Measurements from ENCODE around the gene PPM1H. TPM values are rescaled to one million over a fixed set of nuclear protein-coding genes. Genes with fewer than 3 reads are reported as not detected.
A peak's percentile ranks its signal among the peaks of the same experiment; 100 is the strongest.

The PPM1H gene
- total RNA-seq, 1 experiment from 2014 or later: 37.1 TPM

DNA sequence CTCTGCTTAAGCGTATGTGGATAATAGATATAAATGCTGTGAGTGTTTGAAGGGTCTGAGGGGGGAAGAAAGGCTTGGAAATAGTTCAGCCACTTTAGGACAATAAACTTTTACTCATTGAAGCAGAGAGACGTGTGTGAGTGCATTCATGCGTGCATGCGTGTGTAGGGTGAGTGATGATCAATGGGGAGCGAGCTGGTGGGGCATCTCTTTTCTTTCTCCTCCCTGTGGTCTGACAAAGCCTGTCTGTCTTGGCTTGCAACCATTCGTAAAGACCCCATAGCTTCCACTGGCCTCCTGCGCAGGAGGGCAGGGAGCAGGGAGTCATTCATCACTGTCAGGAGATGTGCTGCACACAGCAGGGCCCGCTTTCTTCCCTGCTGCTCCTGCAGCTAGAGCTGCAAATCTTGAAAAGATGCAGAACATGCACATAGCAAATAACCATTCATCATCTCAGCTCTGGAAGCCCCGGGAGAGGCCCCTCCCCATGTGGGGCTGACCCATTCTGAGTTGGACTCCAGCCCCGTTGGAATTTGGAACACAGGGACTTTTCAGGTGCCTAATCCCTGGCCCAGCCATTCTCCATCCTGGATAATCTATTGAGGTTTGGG, 223.2 kb downstream of the PPM1H start:
- POLR2A ChIA-PET: no interaction called here
- CTCF ChIA-PET: interaction anchor here (0.6 kb wide), 1 partner anchor 1004 kb away, joined by 3 read pairs; no protein-coding TSS in a partner anchor
- Mint-ChIP-seq H3K27ac (peak overlapping the region; percentile 76; the same call in 1 of the 2 replicates), H3K9me3 (no peaks in the 10 kb centered on the region), H3K36me3 (0 out of 2 replicates have a peak, but pooled peaks cover 7% of the 10 kb centered on the region), H3K27me3 (ENCODE audit: low read depth) (no peaks in the 10 kb centered on the region), H3K4me3 (no peak overlapping the region), H3K4me1 (peaks cover 39% of the 10 kb centered on the region)
- no peak for DNase-seq (ENCODE audit: low spot score)
- ATAC-seq: no peak
- TF ChIP-seq HMGA2 (CRISPR knock-in tag; IDR thresholded peaks at IDR 0.05) (0 out of 2 replicates have a peak, but pooled peaks have one; percentile 32), CREB1 (CRISPR knock-in tag; IDR thresholded peaks at IDR 0.05) (no peak)

DNA sequence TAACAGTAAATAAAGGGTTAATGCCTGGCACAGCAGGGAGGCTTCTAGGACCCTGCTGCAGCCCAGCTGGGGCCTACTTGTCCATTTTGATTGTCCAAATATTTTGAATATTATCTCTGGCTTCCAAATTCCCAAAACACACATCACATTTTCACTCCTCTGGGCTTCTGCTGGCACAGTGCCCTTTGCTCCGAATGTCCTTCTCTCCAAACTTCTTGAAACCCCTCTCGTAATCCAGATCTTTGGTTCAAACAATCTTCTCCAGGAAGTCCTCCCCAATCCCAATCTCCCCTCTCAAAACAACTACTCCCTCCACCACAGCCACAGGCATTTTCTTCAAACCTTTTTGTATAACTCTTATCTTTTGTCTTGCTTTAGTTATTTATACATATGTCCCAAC, 225.6 kb downstream of the PPM1H start:
- peak overlapping the region; percentile 38 for H3K27ac Mint-ChIP-seq
- peaks cover 43% of the 10 kb centered on the region for H3K4me1 Mint-ChIP-seq
- CTCF ChIA-PET: no interaction called here
- no peaks in the 10 kb centered on the region for H3K9me3 Mint-ChIP-seq
- ATAC-seq: no peak
- no peak for TF ChIP-seq PRRX2 (CRISPR knock-in tag; IDR thresholded peaks at IDR 0.05)
- no peak for TF ChIP-seq ZNF396 (CRISPR knock-in tag; IDR thresholded peaks at IDR 0.05; ENCODE audit: borderline replicate concordance)
- TF ChIP-seq, protein P1, sequence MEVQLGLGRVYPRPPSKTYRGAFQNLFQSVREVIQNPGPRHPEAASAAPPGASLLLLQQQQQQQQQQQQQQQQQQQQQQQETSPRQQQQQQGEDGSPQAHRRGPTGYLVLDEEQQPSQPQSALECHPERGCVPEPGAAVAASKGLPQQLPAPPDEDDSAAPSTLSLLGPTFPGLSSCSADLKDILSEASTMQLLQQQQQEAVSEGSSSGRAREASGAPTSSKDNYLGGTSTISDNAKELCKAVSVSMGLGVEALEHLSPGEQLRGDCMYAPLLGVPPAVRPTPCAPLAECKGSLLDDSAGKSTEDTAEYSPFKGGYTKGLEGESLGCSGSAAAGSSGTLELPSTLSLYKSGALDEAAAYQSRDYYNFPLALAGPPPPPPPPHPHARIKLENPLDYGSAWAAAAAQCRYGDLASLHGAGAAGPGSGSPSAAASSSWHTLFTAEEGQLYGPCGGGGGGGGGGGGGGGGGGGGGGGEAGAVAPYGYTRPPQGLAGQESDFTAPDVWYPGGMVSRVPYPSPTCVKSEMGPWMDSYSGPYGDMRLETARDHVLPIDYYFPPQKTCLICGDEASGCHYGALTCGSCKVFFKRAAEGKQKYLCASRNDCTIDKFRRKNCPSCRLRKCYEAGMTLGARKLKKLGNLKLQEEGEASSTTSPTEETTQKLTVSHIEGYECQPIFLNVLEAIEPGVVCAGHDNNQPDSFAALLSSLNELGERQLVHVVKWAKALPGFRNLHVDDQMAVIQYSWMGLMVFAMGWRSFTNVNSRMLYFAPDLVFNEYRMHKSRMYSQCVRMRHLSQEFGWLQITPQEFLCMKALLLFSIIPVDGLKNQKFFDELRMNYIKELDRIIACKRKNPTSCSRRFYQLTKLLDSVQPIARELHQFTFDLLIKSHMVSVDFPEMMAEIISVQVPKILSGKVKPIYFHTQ (CRISPR knock-in tag; IDR thresholded peaks at IDR 0.05): no peak
- no peaks in the 10 kb centered on the region for H3K27me3 Mint-ChIP-seq (ENCODE audit: low read depth)
- no peak for DNase-seq (ENCODE audit: low spot score)
- no peak overlapping the region for H3K4me3 Mint-ChIP-seq
- POLR2A ChIA-PET: no interaction called here
- 0 out of 2 replicates have a peak, but pooled peaks cover 7% of the 10 kb centered on the region for H3K36me3 Mint-ChIP-seq

DNA sequence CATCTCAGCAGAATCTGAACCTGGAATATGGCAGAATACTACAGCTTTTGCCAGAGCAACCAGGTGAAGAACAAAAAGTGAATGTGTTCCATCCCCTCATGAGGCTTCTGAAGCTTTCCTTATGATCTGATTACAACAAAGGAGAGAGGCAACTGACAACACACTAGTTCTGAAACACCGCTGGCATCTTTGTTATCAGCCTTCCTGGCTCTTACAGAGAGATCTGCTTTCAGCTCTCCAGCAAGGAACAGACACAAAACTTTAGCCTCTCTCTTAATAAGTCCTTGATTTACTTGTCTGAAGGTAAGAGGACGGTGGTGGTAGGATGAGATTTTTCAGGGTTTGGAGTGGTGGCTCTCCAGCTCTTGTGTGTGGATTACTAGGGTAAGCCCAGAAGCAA, 227.0 kb downstream of the PPM1H start:
- Mint-ChIP-seq H3K4me3 (no peak overlapping the region), H3K4me1 (peaks cover 54% of the 10 kb centered on the region), H3K9me3 (no peaks in the 10 kb centered on the region), H3K36me3 (0 out of 2 replicates have a peak, but pooled peaks cover 7% of the 10 kb centered on the region), H3K27ac (no peak overlapping the region), H3K27me3 (ENCODE audit: low read depth) (no peaks in the 10 kb centered on the region)
- DNase-seq (ENCODE audit: low spot score) (no peak), ATAC-seq (no peak)
- ChIA-PET POLR2A (no interaction called here), CTCF (interaction anchor here (1.0 to 1.3 kb wide), 2 partner anchors 76 to 126 kb away, joined by 3 to 4 read pairs; no protein-coding TSS in a partner anchor)
- TF ChIP-seq, protein P2, sequence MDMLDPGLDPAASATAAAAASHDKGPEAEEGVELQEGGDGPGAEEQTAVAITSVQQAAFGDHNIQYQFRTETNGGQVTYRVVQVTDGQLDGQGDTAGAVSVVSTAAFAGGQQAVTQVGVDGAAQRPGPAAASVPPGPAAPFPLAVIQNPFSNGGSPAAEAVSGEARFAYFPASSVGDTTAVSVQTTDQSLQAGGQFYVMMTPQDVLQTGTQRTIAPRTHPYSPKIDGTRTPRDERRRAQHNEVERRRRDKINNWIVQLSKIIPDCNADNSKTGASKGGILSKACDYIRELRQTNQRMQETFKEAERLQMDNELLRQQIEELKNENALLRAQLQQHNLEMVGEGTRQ (CRISPR knock-in tag; IDR thresholded peaks at IDR 0.05): no peak
- TF ChIP-seq, protein P3, sequence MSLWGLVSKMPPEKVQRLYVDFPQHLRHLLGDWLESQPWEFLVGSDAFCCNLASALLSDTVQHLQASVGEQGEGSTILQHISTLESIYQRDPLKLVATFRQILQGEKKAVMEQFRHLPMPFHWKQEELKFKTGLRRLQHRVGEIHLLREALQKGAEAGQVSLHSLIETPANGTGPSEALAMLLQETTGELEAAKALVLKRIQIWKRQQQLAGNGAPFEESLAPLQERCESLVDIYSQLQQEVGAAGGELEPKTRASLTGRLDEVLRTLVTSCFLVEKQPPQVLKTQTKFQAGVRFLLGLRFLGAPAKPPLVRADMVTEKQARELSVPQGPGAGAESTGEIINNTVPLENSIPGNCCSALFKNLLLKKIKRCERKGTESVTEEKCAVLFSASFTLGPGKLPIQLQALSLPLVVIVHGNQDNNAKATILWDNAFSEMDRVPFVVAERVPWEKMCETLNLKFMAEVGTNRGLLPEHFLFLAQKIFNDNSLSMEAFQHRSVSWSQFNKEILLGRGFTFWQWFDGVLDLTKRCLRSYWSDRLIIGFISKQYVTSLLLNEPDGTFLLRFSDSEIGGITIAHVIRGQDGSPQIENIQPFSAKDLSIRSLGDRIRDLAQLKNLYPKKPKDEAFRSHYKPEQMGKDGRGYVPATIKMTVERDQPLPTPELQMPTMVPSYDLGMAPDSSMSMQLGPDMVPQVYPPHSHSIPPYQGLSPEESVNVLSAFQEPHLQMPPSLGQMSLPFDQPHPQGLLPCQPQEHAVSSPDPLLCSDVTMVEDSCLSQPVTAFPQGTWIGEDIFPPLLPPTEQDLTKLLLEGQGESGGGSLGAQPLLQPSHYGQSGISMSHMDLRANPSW (CRISPR knock-in tag; conservative IDR thresholded peaks at IDR 0.05; ENCODE audit: low read depth): no peak
- TF ChIP-seq, protein P4, sequence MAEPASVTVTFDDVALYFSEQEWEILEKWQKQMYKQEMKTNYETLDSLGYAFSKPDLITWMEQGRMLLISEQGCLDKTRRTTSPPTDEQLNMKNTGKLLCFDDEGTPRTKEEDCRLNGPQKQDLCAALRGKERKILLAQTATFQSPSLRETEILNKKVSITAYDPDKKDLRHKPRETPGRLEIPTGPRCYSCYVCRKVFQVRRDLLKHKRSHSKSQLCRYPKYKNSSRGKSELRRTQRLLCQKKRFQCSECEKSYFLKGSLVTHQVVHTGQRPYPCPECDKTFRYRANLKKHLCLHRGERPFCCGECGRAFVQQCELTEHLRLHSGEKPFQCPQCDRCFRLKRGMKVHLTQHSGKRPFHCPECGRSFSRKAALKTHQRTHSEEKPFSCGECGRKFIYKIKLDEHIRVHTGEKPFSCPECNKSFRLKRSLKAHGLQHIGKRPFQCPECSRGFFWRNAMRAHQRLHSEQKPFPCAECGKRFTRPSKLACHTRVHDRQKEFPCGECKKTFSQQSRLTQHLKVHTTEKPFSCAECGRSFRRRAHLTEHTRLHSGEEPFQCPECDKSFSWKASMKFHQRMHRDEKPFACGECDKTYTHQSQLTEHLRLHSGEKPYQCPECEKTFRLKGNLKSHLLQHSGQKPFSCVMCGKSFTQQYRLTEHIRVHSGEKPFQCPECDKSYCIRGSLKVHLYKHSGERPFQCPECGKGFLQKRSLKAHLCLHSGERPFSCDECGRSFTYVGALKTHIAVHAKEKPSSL (CRISPR knock-in tag; conservative IDR thresholded peaks at IDR 0.05): no peak
- TF ChIP-seq TP53 (CRISPR knock-in tag; IDR thresholded peaks at IDR 0.05) (no peak), EMX1 (CRISPR knock-in tag; IDR thresholded peaks at IDR 0.05) (no peak), SP1 (CRISPR knock-in tag; conservative IDR thresholded peaks at IDR 0.05) (no peak), NFYB (CRISPR knock-in tag; conservative IDR thresholded peaks at IDR 0.05; ENCODE audit: low read depth) (no peak), GRHL2 (CRISPR knock-in tag; IDR thresholded peaks at IDR 0.05; ENCODE audit: insufficient replicate concordance, severe bottlenecking) (no peak), IRF2 (CRISPR knock-in tag; IDR thresholded peaks at IDR 0.05; ENCODE audit: borderline replicate concordance, low read depth) (no peak), GTF2I (CRISPR knock-in tag; conservative IDR thresholded peaks at IDR 0.05) (no peak)
- TF ChIP-seq, protein P1 (CRISPR knock-in tag; IDR thresholded peaks at IDR 0.05): no peak
- TF ChIP-seq, protein P5, sequence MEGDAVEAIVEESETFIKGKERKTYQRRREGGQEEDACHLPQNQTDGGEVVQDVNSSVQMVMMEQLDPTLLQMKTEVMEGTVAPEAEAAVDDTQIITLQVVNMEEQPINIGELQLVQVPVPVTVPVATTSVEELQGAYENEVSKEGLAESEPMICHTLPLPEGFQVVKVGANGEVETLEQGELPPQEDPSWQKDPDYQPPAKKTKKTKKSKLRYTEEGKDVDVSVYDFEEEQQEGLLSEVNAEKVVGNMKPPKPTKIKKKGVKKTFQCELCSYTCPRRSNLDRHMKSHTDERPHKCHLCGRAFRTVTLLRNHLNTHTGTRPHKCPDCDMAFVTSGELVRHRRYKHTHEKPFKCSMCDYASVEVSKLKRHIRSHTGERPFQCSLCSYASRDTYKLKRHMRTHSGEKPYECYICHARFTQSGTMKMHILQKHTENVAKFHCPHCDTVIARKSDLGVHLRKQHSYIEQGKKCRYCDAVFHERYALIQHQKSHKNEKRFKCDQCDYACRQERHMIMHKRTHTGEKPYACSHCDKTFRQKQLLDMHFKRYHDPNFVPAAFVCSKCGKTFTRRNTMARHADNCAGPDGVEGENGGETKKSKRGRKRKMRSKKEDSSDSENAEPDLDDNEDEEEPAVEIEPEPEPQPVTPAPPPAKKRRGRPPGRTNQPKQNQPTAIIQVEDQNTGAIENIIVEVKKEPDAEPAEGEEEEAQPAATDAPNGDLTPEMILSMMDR (IDR thresholded peaks at IDR 0.05): no peak
- TF ChIP-seq, protein P6, sequence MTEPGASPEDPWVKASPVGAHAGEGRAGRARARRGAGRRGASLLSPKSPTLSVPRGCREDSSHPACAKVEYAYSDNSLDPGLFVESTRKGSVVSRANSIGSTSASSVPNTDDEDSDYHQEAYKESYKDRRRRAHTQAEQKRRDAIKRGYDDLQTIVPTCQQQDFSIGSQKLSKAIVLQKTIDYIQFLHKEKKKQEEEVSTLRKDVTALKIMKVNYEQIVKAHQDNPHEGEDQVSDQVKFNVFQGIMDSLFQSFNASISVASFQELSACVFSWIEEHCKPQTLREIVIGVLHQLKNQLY (CRISPR knock-in tag; IDR thresholded peaks at IDR 0.05): no peak

Data from WTC11 (cell line).